ENCODE measurements around the gene UCN2. TPM values are rescaled to one million over a fixed set of nuclear protein-coding genes. Genes with fewer than 3 reads are reported as not detected.

The UCN2 gene
- total RNA-seq, 1 experiment from 2014 or later: 1.8 TPM

GRCh38 chr3:48548729-48549705 lies 14.6 kb downstream of the UCN2 start:
- intact Hi-C loops (cut with micrococcal nuclease; ENCODE audit: unreplicated experiment): loop anchor here (5.0 kb wide), 1 partner anchor 82 kb away; a partner anchor contains a TSS
- ATAC-seq (peak; percentile 98), DNase-seq (ENCODE audit: low read depth, low spot score) (no peak)
- TF ChIP-seq, protein P1, sequence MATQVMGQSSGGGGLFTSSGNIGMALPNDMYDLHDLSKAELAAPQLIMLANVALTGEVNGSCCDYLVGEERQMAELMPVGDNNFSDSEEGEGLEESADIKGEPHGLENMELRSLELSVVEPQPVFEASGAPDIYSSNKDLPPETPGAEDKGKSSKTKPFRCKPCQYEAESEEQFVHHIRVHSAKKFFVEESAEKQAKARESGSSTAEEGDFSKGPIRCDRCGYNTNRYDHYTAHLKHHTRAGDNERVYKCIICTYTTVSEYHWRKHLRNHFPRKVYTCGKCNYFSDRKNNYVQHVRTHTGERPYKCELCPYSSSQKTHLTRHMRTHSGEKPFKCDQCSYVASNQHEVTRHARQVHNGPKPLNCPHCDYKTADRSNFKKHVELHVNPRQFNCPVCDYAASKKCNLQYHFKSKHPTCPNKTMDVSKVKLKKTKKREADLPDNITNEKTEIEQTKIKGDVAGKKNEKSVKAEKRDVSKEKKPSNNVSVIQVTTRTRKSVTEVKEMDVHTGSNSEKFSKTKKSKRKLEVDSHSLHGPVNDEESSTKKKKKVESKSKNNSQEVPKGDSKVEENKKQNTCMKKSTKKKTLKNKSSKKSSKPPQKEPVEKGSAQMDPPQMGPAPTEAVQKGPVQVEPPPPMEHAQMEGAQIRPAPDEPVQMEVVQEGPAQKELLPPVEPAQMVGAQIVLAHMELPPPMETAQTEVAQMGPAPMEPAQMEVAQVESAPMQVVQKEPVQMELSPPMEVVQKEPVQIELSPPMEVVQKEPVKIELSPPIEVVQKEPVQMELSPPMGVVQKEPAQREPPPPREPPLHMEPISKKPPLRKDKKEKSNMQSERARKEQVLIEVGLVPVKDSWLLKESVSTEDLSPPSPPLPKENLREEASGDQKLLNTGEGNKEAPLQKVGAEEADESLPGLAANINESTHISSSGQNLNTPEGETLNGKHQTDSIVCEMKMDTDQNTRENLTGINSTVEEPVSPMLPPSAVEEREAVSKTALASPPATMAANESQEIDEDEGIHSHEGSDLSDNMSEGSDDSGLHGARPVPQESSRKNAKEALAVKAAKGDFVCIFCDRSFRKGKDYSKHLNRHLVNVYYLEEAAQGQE (IDR thresholded peaks at IDR 0.05; ENCODE audit: insufficient read depth in 1 of 2, low read depth in 2 of 2, low read length in 1 of 2): no peak
- TF ChIP-seq TCF7L2 (IDR thresholded peaks at IDR 0.05; ENCODE audit: low read depth, low read length) (no peak), SIN3A (IDR thresholded peaks at IDR 0.05; ENCODE audit: borderline replicate concordance, insufficient read depth, low read depth, low read length) (no peak), POLR2AphosphoS5 (IDR thresholded peaks at IDR 0.05; ENCODE audit: low read depth, low read length) (no peak)
- TF ChIP-seq, protein P2, sequence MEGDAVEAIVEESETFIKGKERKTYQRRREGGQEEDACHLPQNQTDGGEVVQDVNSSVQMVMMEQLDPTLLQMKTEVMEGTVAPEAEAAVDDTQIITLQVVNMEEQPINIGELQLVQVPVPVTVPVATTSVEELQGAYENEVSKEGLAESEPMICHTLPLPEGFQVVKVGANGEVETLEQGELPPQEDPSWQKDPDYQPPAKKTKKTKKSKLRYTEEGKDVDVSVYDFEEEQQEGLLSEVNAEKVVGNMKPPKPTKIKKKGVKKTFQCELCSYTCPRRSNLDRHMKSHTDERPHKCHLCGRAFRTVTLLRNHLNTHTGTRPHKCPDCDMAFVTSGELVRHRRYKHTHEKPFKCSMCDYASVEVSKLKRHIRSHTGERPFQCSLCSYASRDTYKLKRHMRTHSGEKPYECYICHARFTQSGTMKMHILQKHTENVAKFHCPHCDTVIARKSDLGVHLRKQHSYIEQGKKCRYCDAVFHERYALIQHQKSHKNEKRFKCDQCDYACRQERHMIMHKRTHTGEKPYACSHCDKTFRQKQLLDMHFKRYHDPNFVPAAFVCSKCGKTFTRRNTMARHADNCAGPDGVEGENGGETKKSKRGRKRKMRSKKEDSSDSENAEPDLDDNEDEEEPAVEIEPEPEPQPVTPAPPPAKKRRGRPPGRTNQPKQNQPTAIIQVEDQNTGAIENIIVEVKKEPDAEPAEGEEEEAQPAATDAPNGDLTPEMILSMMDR (IDR thresholded peaks at IDR 0.05): peak; percentile 90
- POLR2A ChIA-PET: no interaction called here
- CTCF ChIA-PET: interaction anchor here (0.6 to 1.8 kb wide), 6 partner anchors 26 to 205 kb away, joined by 3 to 9 read pairs (median 6); no protein-coding TSS in a partner anchor
- Histone ChIP-seq H3K9me3 (ENCODE audit: control insufficient read depth, insufficient read depth, low read depth, low read length) (no peaks in the 10 kb centered on the region), H3K4me3 (ENCODE audit: low read depth in 2 of 2, low read length in 2 of 2) (no peak overlapping the region), H3K4me1 (ENCODE audit: control insufficient read depth, insufficient read depth, low read length) (no peaks in the 10 kb centered on the region), H3K27ac (ENCODE audit: low read length) (no peak overlapping the region), H3K27me3 (ENCODE audit: control insufficient read depth, insufficient read depth, low read length) (no peaks in the 10 kb centered on the region), H3K36me3 (ENCODE audit: control insufficient read depth, insufficient read depth, low read length) (no peaks in the 10 kb centered on the region)
- BruUV-seq (replicated peaks): no TSS peak
- in situ Hi-C loops (cut with HindIII; ENCODE audit: low pct_unique_long_range_greater_than_20kb, low sequenced_read_pairs): no loop called here

DNA sequence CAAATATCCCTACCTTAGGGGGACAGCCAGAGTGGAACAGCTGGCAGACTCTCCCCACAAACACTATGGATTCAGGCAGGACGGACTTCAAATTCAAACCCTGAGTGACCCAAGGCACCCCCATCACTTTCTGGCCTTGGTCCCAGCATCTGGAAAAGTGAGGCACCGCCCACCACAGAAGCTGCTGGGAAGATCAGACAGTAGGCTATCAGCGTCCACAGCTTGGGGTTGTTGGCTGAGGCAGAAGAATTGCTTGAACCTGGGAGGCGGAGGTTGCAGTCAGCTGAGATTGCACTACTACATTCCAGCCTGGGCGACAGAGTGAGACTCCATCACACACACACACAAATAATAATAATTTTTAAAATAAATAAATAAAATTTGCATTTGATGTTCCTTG lies 15.5 kb downstream of the UCN2 start:
- Histone ChIP-seq H3K9me3 (ENCODE audit: control insufficient read depth, insufficient read depth, low read depth, low read length) (no peaks in the 10 kb centered on the region), H3K4me3 (ENCODE audit: low read depth in 2 of 2, low read length in 2 of 2) (no peak overlapping the region), H3K27ac (ENCODE audit: low read length) (no peak overlapping the region), H3K36me3 (ENCODE audit: control insufficient read depth, insufficient read depth, low read length) (no peaks in the 10 kb centered on the region), H3K27me3 (ENCODE audit: control insufficient read depth, insufficient read depth, low read length) (no peaks in the 10 kb centered on the region), H3K4me1 (ENCODE audit: control insufficient read depth, insufficient read depth, low read length) (no peaks in the 10 kb centered on the region)
- ChIA-PET POLR2A (no interaction called here), CTCF (interaction anchor here (1.8 kb wide), 1 partner anchor 41 kb away, joined by 9 read pairs; no protein-coding TSS in a partner anchor)
- no peak for ATAC-seq
- no peak for DNase-seq (ENCODE audit: low read depth, low spot score)
- intact Hi-C loops (cut with micrococcal nuclease; ENCODE audit: unreplicated experiment) (loop anchor here (5.0 kb wide), 1 partner anchor 81 kb away; a partner anchor contains a TSS), in situ Hi-C loops (cut with HindIII; ENCODE audit: low pct_unique_long_range_greater_than_20kb, low sequenced_read_pairs) (no loop called here)
- no TSS peak for BruUV-seq (replicated peaks)
- TF ChIP-seq SIN3A (IDR thresholded peaks at IDR 0.05; ENCODE audit: borderline replicate concordance, insufficient read depth, low read depth, low read length): no peak
- TF ChIP-seq TCF7L2 (IDR thresholded peaks at IDR 0.05; ENCODE audit: low read depth, low read length): no peak
- TF ChIP-seq POLR2AphosphoS5 (IDR thresholded peaks at IDR 0.05; ENCODE audit: low read depth, low read length): no peak
- TF ChIP-seq, protein P1 (IDR thresholded peaks at IDR 0.05; ENCODE audit: insufficient read depth in 1 of 2, low read depth in 2 of 2, low read length in 1 of 2): no peak
- TF ChIP-seq, protein P2 (IDR thresholded peaks at IDR 0.05): no peak
